ENCODE results near the gene AKAP13.
A peak's percentile ranks its signal among the peaks of the same experiment; 100 is the strongest.

Gene AKAP13

GRCh38 chr15:85480923-85481322 lies 100.5 kb downstream of the AKAP13 start:
- TF ChIP-seq RAD21 (IDR thresholded peaks at IDR 0.05; ENCODE audit: low read depth) (no peak), TEAD4 (IDR thresholded peaks at IDR 0.05) (no peak), USF1 (IDR thresholded peaks at IDR 0.05) (no peak), EGR1 (IDR thresholded peaks at IDR 0.05) (no peak), NFIC (IDR thresholded peaks at IDR 0.05) (no peak), EP300 (IDR thresholded peaks at IDR 0.05; ENCODE audit: borderline replicate concordance) (no peak), CREB1 (IDR thresholded peaks at IDR 0.05; ENCODE audit: low read depth) (no peak)

- TF ChIP-seq MAX (IDR thresholded peaks at IDR 0.05) (no peak), RAD21 (IDR thresholded peaks at IDR 0.05; ENCODE audit: low read depth) (no peak), EP300 (IDR thresholded peaks at IDR 0.05; ENCODE audit: borderline replicate concordance) (no peak), TAF1 (IDR thresholded peaks at IDR 0.05; ENCODE audit: low read depth) (no peak), TEAD4 (IDR thresholded peaks at IDR 0.05) (no peak), TCF12 (IDR thresholded peaks at IDR 0.05; ENCODE audit: low read depth) (no peak)
Measured at GRCh38 chr15:85482894-85483293, 102.5 kb downstream of the AKAP13 start.

GRCh38 chr15:85485956-85486567 lies 105.7 kb downstream of the AKAP13 start:
- TF ChIP-seq YY1 (IDR thresholded peaks at IDR 0.05; ENCODE audit: low read depth): no peak
- TF ChIP-seq RAD21 (IDR thresholded peaks at IDR 0.05; ENCODE audit: low read depth): peak; percentile 85
- TF ChIP-seq ZBTB7A (IDR thresholded peaks at IDR 0.05; ENCODE audit: low read depth): no peak
- TF ChIP-seq FOXM1 (IDR thresholded peaks at IDR 0.05; ENCODE audit: borderline replicate concordance, low read depth): no peak

- TF ChIP-seq CEBPB (IDR thresholded peaks at IDR 0.05) (no peak), TAF1 (IDR thresholded peaks at IDR 0.05; ENCODE audit: low read depth) (no peak), USF1 (IDR thresholded peaks at IDR 0.05) (no peak), EGR1 (IDR thresholded peaks at IDR 0.05) (no peak)
Measured at GRCh38 chr15:85488997-85489396, 108.6 kb downstream of the AKAP13 start.

GRCh38 chr15:85489773-85490493 lies 109.5 kb downstream of the AKAP13 start:
- no peak for TF ChIP-seq TCF12 (IDR thresholded peaks at IDR 0.05; ENCODE audit: low read depth)
- TF ChIP-seq ZBTB7A (IDR thresholded peaks at IDR 0.05; ENCODE audit: low read depth): no peak
- no peak for TF ChIP-seq REST (IDR thresholded peaks at IDR 0.05; ENCODE audit: low read depth)
- no peak for TF ChIP-seq NFIC (IDR thresholded peaks at IDR 0.05)
- TF ChIP-seq FOXM1 (IDR thresholded peaks at IDR 0.05; ENCODE audit: borderline replicate concordance, low read depth): no peak
- TF ChIP-seq EGR1 (IDR thresholded peaks at IDR 0.05): no peak
- no peak for TF ChIP-seq EP300 (IDR thresholded peaks at IDR 0.05; ENCODE audit: borderline replicate concordance)
- TF ChIP-seq CREB1 (IDR thresholded peaks at IDR 0.05; ENCODE audit: low read depth): no peak
- no peak for TF ChIP-seq YY1 (IDR thresholded peaks at IDR 0.05; ENCODE audit: low read depth)
- TF ChIP-seq MAX (IDR thresholded peaks at IDR 0.05): no peak

- TF ChIP-seq TAF1 (IDR thresholded peaks at IDR 0.05; ENCODE audit: low read depth) (no peak), MAX (IDR thresholded peaks at IDR 0.05) (no peak), NFIC (IDR thresholded peaks at IDR 0.05) (no peak), TCF12 (IDR thresholded peaks at IDR 0.05; ENCODE audit: low read depth) (no peak), ZBTB7A (IDR thresholded peaks at IDR 0.05; ENCODE audit: low read depth) (no peak), EP300 (IDR thresholded peaks at IDR 0.05; ENCODE audit: borderline replicate concordance) (no peak), EGR1 (IDR thresholded peaks at IDR 0.05) (no peak), FOXM1 (IDR thresholded peaks at IDR 0.05; ENCODE audit: borderline replicate concordance, low read depth) (no peak), RAD21 (IDR thresholded peaks at IDR 0.05; ENCODE audit: low read depth) (no peak), YY1 (IDR thresholded peaks at IDR 0.05; ENCODE audit: low read depth) (no peak), TEAD4 (IDR thresholded peaks at IDR 0.05) (no peak), REST (IDR thresholded peaks at IDR 0.05; ENCODE audit: low read depth) (no peak)
Measured at GRCh38 chr15:85490856-85491255, 110.5 kb downstream of the AKAP13 start.
